ENCODE measurements around the gene RAET1G.
"Not testable (repeated sequence)": the region's sequence is repeated elsewhere in the genome, so short reads cannot be mapped to it uniquely, and the experiment has no call there.

The RAET1G gene

DNA sequence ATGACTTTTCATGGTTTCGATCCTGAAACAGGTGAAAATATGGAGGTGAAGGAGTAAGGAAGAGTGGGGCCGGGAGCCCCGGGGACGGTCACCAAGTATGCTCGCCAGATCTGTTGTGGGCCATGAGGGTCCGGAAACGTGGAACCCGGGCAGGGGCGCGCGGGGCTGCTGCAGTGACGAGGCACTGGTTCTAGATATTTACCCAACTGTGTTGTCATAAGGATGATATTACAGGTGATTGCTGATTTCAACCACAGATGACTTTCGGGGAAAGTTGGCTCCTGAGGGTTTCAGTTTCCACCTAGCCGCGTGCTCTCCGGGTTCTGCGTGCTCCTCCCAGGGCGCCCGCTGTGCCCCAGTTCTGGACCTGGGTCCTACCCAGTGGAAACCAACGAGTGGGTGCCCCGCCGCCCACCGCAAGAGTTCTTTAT is 12.2 kb downstream of the RAET1G start:
- H3K4me3 ChIP-seq (ENCODE audit: low read depth, low read length), result no peak overlapping the region
- TF ChIP-seq, protein P1, sequence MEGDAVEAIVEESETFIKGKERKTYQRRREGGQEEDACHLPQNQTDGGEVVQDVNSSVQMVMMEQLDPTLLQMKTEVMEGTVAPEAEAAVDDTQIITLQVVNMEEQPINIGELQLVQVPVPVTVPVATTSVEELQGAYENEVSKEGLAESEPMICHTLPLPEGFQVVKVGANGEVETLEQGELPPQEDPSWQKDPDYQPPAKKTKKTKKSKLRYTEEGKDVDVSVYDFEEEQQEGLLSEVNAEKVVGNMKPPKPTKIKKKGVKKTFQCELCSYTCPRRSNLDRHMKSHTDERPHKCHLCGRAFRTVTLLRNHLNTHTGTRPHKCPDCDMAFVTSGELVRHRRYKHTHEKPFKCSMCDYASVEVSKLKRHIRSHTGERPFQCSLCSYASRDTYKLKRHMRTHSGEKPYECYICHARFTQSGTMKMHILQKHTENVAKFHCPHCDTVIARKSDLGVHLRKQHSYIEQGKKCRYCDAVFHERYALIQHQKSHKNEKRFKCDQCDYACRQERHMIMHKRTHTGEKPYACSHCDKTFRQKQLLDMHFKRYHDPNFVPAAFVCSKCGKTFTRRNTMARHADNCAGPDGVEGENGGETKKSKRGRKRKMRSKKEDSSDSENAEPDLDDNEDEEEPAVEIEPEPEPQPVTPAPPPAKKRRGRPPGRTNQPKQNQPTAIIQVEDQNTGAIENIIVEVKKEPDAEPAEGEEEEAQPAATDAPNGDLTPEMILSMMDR (IDR thresholded peaks at IDR 0.05; ENCODE audit: low read depth, low read length), result no peak

DNA sequence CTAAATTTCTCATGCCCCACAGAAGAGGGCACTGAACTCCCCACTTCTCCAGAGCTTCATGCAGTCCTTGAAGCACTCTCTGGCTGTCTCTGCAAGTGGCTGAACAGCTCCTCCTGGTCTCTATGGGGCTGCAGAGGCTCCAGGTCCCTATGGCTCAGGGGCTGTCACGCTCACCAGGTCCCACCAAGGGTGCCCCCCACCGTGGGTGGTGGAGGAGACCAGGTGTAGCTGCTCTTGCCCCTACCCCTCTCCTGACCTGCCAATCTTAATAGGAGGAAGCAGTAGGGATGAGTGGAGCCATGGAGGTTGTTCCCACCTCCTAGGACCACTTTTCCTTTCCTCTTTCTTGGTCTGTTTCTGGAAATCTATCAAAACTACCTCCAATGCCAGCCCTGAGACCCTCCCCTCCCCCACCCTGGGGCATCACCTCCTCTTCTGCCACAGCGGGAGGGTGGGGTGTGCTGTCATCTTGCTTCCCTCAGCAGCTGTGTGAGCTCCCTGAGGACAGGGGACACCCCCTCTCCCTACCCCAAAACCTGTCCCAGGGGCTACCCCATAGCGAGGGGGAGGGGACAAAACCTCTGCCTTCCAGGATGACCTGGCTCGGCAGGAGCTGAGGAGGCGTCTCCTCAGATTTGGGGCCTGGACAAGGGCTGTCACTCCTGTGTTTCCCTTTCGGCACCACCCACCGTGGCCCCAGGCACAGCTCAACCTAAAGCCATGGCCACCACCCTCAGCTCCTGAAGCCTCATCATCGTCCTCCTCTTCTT is 13.0 kb downstream of the RAET1G start:
- H3K4me3 ChIP-seq (ENCODE audit: low read depth, low read length), result no peak overlapping the region
- TF ChIP-seq, protein P1 (IDR thresholded peaks at IDR 0.05; ENCODE audit: low read depth, low read length), result no peak

DNA sequence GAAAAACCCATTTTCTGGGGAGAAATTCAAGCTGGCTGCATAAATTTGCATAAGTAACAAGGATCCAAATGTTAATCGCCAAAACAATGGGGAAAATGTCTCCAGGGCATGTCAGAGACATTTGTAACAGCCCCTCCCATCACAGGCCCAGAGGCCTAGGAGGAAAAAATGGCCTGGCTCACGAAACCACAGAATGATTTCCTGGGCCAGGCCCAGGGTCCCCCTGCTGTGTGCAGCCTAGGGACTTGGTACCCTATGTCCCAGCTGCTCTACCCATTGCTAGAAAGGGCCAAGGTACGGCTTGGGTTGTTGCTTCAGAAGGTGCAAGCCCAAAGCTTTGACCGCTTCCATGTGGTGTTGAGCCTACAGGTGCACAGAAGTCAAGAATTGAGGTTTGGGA is 14.4 kb downstream of the RAET1G start:
- H3K4me3 ChIP-seq (ENCODE audit: low read depth, low read length), result not testable (repeated sequence)

DNA sequence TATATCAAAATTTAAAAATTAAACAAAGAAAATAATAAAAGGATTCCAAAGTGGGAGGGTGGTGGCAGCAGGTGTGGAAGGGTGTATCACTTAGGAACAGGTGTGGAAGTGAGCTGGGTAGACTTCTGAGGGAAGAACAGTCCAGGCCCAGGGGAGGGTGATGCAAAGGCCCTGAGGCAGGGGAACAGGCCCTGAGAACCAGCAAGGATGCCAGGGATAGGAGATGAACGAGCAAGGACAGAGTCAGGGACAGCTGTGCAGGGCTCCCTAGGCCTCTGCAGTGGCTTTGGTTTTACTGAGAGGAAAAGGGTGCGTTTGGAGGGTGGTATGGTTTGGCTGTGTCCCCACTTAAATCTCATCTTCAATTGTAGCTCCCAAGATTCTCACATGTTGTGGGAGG is 15.6 kb downstream of the RAET1G start:
- TF ChIP-seq, protein P1 (IDR thresholded peaks at IDR 0.05; ENCODE audit: low read depth, low read length), result no peak
- H3K4me3 ChIP-seq (ENCODE audit: low read depth, low read length), result no peak overlapping the region

DNA sequence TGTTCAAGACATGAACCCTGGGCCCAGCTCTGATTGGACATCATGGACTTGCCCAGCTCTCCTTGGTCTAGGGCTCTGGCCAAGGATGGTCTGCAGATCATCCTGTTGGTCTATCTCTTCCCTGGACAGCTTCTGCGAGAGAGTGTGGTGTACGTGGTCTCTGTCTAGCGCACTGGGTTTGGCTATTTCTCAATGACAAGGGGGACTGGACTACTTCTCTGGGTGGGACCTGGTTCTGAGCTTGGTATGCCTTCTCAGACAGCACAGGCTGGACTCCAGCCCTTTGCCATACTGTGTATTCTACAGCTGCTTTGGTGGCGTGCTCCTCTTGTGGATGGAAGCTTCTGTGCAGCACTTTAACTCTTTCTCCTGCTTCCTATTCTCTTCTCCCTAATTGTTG is 16.5 kb downstream of the RAET1G start:
- TF ChIP-seq, protein P1 (IDR thresholded peaks at IDR 0.05; ENCODE audit: low read depth, low read length), result no peak
- H3K4me3 ChIP-seq (ENCODE audit: low read depth, low read length), result no peak overlapping the region

DNA sequence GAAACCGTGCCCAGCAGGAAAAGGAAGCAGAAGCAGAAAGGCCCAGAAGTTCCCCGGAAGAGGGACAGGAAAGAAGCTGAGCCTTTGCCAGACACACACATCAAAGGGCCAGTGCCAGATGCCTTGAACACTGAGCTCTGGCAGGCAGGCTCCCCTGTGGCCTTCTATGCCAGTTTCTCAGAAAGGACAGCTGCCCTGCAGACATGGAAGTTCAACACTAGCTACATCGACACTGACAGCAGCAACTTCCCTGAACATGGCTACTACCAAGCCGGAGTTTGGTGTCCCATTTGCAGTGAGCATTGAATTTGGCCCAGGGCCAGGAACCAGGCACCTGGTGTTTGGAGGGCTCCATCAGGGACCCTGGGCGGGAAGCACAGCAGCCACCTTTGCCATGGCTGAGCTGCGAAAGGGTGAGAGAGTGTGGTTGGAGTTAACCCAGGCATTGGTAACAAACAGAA is 17.0 kb downstream of the RAET1G start:
- H3K4me3 ChIP-seq (ENCODE audit: low read depth, low read length), result no peak overlapping the region
- TF ChIP-seq, protein P1 (IDR thresholded peaks at IDR 0.05; ENCODE audit: low read depth, low read length), result no peak

DNA sequence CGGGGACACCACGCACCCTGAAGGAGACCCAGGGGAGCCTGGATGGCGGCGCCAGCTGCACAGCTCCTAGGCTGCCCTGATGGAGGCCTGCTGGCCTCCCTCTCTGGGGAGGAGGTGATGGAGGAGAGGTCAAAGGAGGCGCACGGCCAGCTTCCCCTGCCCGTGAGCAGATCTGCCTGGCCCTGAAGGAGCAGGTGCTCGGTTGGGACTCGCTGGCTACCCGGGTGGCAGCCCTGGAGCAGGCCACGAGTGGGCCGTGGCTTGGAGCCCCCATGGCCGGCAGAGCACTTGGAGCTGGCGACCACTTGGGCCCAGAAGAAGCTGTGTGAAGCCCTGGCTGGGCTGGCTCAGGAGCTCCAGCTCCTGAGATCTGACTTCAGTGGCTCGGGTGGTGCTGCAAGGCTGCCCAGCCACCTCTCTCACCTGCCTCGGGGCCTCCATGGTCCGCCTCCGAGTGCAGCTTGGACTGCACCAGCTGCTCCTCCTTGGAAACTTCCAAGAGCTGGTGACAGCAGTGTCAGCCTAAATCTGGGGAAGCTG is 17.5 kb downstream of the RAET1G start:
- TF ChIP-seq, protein P1 (IDR thresholded peaks at IDR 0.05; ENCODE audit: low read depth, low read length), result no peak
- no peak overlapping the region for H3K4me3 ChIP-seq (ENCODE audit: low read depth, low read length)

Measured in WI38 (cell line).